Measurements from ENCODE around the gene FREY1.
A peak's percentile ranks its signal among the peaks of the same experiment; 100 is the strongest.

FREY1 gene, protein sequence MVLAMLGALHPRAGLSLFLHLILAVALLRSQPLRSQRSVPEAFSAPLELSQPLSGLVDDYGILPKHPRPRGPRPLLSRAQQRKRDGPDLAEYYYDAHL

DNA sequence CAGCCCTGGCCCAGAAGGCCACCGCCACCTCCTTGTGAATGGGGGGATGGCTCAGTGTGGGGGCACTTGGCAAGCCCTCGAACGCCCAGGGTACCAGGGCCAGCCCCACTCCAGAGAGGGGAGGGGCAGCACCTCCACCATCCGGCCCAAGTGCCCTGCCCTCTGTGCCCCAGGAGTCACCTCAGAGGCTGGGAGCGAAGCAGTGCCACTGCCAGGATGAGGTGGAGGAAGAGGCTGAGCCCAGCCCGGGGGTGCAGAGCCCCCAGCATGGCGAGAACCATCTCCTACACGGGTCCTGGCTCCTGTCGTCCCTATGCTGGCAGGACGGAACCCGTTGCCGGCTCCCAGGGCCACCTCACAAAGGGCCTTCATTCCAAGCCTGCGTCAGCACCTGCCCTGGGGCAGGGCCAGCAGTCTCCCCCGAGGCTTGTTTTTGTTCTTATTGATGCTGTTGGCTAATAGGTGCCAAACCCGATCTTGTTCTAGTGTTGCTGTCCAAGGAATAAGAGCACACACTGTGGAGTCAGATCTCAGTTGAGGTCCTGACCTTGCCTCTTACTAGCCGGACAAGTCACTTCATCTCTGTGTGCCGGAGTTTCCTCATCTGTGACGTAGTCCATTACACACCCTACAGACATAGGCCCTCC is at the start of gene FREY1:
Gene FREY1, minus strand, starts transcription at position 307 of the 647 bp plus-strand sequence. Its CDS starts 26 bp downstream, at position 281.
- no peak for DNase-seq

- DNase-seq = no peak
Observed at GRCh38 chr11:45949992-45950407, 42.9 kb upstream of the FREY1 start.

DNA sequence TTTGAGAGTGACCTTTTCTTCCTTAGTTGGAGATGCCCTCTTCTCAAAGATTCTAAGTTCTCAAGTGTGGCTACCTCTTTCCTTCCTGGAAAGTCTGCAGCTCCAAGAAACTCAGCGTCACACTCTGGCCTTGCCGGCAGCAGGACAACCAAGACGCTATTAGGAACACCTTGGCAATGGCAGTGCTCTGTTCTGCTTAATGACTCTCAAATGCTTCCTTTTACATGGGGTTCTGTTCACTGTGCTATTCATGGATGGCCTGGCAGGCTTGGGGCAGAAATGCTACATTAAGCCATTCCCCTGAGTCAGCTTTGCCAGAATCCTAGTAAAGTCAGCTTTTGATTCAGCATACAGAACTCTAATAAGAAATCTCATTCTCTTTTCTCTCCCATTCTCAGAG is 41.3 kb upstream of the FREY1 start:
- no peak for DNase-seq

DNA sequence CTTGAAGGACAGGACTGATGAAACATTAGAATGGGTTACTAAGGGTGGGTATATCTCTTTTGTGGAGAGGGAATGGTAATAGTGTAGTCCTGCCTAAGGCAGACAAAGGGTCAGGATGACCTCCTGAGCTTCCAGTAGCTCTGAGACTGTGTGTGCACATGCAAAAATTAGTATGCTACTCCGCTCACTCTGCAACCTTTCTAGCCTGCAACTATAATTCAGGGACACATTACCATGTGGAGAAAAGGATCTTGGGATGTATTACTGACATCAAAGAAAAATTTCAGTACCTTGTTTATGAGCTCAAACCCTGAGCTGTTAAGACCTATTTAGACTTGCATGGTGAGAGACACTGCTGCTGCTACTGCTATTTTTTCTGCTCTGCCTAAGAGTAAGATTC is 40.8 kb upstream of the FREY1 start:
- DNase-seq = no peak

DNA sequence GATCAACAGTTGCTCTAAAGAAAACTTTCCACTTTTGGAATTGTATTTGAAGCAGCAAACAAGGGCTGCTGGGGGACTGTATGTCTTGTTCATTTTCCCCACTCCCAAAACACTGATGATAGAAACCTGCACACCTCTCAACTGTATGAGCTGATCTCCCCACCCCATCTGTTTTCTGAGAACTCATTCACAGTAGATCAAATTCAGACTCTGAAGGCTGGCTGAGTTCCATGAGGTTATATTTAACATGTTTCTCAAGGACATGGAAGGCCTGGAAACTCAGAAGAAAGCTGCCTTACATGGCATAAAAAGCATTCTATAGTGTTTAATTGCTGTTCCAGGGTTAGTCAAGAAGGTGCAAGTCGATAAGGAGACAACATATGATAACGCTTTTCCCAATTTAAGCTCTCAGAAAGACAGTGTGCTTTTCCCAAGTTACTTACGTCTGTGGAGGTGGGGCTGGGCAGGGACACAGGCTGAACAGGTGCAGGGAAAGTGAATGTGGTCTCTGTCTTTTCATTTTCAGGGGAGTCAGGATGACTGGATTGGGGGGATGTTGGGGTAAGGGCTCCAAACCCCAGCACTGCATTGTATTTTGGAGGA is 38.4 kb upstream of the FREY1 start:
- DNase-seq = no peak

GRCh38 chr11:45942381-45942780 is 35.3 kb upstream of the FREY1 start:
- no peak for DNase-seq

DNA sequence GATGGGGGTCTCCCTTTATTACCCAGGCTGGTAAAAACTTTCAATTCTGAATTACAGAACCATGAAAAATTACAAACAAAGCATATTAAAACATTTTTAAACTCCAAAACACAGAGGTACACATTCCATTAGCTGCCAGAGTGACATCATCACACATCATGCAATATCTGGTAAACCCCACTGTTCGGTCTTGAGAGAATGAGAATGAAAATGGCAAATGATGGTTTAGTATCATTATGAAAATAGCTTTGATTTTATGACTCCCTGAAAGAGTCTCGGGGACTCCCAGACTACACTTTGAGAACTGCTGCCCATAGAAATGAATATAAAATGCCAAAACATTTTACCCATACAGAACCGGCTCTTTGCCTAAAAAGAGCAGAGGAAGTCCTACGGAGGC is 34.2 kb upstream of the FREY1 start:
- no peak for DNase-seq

GRCh38 chr11:45939836-45940235 is 32.8 kb upstream of the FREY1 start:
- no peak for DNase-seq

GRCh38 chr11:45937916-45938315 is 30.8 kb upstream of the FREY1 start:
- no peak for DNase-seq

DNA sequence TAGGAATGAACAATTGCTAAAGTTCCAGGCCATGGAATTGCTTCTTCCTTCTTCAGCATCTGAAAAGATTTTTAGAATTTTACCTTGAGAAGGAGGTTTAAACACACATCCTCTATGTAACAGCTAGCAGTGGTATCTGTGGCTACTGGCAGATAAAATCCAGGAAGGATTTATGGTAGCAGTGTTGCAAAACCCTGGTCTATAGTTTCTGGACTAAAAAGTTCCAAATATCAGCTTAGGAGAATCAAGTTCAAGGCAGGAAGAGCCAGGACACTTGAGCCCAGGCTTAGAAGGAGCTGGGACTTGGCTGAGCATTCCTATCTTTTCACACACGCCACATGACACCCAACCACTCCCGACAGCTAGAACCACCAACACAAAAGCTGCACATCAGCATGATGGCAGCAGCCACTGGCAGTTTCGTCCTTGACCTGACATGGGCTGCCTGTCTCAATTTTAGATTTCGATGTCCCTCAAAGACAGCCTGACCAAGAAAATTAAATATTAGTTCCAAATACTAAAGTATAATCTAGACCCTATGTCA is 29.5 kb upstream of the FREY1 start:
- DNase-seq = no peak

DNA sequence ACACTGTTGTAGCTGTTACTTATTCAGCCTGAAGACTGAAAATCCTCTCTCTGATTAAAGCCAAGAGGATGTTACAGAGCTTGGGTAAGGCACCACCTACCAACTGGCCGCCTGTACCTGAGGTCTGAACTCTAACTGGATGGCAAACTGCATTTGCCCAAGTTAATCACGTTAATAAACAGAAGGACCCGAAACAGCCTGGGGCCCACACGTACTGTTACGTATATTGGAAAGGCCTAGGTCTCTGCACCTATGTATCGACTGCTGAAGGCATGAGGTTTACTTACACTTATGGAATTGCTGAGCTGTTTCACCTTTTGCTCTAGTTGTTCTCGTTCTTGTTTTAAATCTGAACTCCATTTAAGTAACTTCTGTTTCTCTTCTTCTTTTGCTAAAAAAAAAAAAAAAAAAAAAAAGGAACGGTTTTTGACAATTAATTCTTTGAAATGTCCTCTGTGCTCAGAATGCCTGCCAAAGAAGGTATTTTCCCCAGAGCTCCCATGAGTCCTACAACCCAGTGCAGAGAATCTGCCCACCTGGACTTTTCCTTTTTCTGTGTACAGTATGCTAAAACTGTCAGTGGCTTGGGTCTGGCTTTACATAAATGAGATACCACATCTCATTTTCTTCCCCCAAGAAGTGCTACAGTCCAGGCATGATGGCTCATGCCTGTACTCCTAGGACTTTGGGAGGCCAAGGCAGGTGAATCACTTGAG is 28.4 kb upstream of the FREY1 start:
- no peak for DNase-seq

- DNase-seq = no peak
Observed at GRCh38 chr11:45934580-45935318, 27.7 kb upstream of the FREY1 start.

- no peak for DNase-seq
Observed at GRCh38 chr11:45933846-45934579, 26.9 kb upstream of the FREY1 start.

DNA sequence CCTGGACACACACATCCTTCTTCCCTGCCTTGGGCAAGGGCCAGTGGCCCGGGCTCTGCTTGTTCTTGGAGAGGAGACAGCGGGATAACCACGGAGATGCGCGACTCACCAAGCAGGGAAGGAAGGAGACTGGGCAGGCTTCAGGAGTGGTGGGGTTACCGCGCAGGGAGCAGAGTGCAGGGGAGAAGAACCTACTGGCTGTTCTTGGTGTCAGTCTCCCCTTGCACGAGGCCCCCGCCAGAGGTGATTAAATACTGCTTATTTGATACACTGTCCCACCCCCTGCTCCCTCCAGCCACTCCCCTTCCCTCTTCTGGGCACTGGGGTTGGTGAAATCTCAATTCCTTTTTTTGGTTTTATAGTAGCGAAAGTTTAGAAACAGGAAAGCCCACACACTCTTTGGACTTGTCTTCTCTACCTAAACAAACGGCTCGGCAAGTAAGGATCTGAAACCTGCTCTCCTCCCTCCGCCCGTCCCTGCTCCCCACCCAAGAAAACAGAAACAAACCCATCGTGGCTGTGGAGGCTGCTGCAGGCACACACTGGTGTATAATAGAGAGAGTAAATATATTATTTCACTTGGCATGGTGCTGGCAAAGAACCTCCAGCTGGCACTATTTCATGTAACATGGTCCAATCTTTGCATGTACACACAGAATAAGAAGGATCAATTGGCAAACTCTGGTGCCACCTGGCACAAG is 26.2 kb upstream of the FREY1 start:
- DNase-seq = no peak

- DNase-seq = no peak
Observed at GRCh38 chr11:45932217-45932616, 25.1 kb upstream of the FREY1 start.

GRCh38 chr11:45931739-45932138 is 24.7 kb upstream of the FREY1 start:
- no peak for DNase-seq

GRCh38 chr11:45930951-45931570 is 24.0 kb upstream of the FREY1 start:
- DNase-seq = no peak

GRCh38 chr11:45930031-45930794 is 23.1 kb upstream of the FREY1 start:
- DNase-seq = peak; percentile 31

- DNase-seq = no peak
Observed at GRCh38 chr11:45929486-45930030, 22.5 kb upstream of the FREY1 start.

Measured in NCI-H1417 treated with DMSO at 0.1 percent for 48 hours (cell line).